ENCODE data around the gene FEM1B.

Gene FEM1B

GRCh38 chr15:68310178-68310803 lies 32.7 kb downstream of the FEM1B start:
- DNase-seq = no peak

GRCh38 chr15:68310804-68311463 lies 33.4 kb downstream of the FEM1B start:
- no peak for DNase-seq

- no peak for DNase-seq
Measured at GRCh38 chr15:68311464-68311835, 33.9 kb downstream of the FEM1B start.

GRCh38 chr15:68311859-68312557 lies 34.5 kb downstream of the FEM1B start:
- no peak for DNase-seq

- no peak for DNase-seq
Measured at GRCh38 chr15:68312701-68313204, 35.2 kb downstream of the FEM1B start.

- no peak for DNase-seq
Measured at GRCh38 chr15:68313501-68314410, 36.2 kb downstream of the FEM1B start.

GRCh38 chr15:68314563-68314962 lies 37.0 kb downstream of the FEM1B start:
- no peak for DNase-seq

GRCh38 chr15:68315035-68315434 lies 37.5 kb downstream of the FEM1B start:
- no peak for DNase-seq

- DNase-seq = no peak
Measured at GRCh38 chr15:68315495-68316031, 38.0 kb downstream of the FEM1B start.

- no peak for DNase-seq
Measured at GRCh38 chr15:68316061-68316804, 38.7 kb downstream of the FEM1B start.

- DNase-seq = no peak
Measured at GRCh38 chr15:68317281-68318007, 39.9 kb downstream of the FEM1B start.

- DNase-seq = no peak
Measured at GRCh38 chr15:68318008-68318835, 40.7 kb downstream of the FEM1B start.

GRCh38 chr15:68318931-68319909 lies 41.7 kb downstream of the FEM1B start:
- DNase-seq = no peak

GRCh38 chr15:68319997-68320396 lies 42.5 kb downstream of the FEM1B start:
- DNase-seq = no peak

GRCh38 chr15:68321229-68321628 lies 43.7 kb downstream of the FEM1B start:
- no peak for DNase-seq

- no peak for DNase-seq
Measured at GRCh38 chr15:68322796-68323195, 45.3 kb downstream of the FEM1B start.

GRCh38 chr15:68325726-68326125 lies 48.2 kb downstream of the FEM1B start:
- no peak for DNase-seq

- DNase-seq = no peak
Measured at GRCh38 chr15:68326711-68327354, 49.3 kb downstream of the FEM1B start.
